ENCODE measurements around the gene ZNF620. TPM values are rescaled to one million over a fixed set of nuclear protein-coding genes. Genes with fewer than 3 reads are reported as not detected.
"Not testable (repeated sequence)": the region's sequence is repeated elsewhere in the genome, so short reads cannot be mapped to it uniquely, and the experiment has no call there.

ZNF620 gene
- total RNA-seq, 1 donor from 2014 or later = 1.6 TPM

- DNase-seq = no peak
These were observed 1.0 kb upstream of the ZNF620 start for GRCh38 chr3:40504636-40505430.

DNA sequence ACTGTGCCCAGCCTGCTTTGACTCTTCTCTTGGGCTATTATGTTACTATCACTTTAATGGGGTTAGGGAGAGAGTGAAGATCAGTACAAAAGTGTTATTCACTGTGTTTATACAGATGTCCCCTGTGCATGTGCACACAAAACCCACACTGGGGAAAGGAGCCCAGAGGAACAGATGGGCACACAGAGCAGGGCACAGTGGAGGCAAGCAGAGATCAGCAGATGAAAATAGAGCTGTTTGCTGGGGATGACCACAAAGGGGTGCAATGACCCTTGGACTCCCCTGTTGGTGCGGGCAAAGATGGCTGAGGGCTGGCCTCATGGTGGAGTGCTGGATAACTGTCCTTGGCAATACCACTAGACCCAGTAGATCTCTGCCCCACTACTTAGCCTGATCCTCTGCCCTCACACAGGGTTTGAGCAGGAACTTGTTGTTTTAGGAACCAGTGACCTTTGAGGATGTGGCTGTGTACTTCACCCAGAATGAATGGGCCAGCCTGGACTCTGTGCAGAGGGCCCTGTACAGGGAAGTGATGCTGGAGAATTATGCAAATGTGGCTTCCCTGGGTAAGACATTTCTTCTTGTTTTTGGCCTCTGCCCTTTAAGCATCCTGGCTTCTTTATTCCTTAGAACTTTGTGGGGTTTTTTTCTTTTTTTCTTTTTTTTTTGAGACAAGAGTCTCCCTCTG lies 5.3 kb downstream of the ZNF620 start:
- no peak for DNase-seq

DNA sequence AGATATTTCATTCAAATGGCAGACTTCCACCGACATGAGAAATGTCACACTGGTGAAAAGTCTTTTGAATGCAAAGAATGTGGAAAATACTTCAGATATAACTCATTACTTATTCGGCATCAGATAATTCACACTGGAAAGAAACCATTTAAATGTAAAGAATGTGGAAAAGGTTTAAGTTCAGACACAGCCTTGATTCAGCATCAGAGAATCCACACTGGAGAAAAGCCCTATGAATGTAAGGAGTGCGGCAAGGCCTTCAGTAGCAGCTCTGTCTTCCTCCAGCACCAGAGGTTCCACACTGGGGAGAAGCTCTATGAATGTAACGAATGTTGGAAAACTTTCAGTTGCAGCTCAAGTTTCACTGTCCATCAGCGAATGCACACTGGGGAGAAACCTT lies 10.4 kb downstream of the ZNF620 start:
- no peak for DNase-seq

GRCh38 chr3:40518067-40518466 lies 12.2 kb downstream of the ZNF620 start:
- DNase-seq = no peak

DNA sequence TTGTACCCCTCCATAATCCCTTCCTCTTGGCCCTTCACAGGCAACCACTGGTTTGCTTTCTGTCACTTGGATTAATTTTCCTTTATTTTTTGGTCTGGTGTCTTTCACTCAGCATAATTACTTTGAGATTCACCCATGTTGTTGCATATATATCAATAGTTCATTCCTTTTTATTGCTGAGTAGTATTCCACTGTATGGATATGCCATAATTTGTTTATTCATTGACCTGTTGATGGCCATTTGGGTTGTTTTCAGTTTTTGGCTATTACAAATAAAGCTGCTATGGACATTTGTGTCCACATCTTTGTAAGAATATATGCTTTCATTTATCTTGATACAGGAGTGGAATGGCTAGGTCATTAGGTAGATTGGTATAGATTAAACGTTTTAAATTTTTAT lies 13.0 kb downstream of the ZNF620 start:
- no peak for DNase-seq

GRCh38 chr3:40521254-40521653 lies 15.4 kb downstream of the ZNF620 start:
- DNase-seq = no peak

DNA sequence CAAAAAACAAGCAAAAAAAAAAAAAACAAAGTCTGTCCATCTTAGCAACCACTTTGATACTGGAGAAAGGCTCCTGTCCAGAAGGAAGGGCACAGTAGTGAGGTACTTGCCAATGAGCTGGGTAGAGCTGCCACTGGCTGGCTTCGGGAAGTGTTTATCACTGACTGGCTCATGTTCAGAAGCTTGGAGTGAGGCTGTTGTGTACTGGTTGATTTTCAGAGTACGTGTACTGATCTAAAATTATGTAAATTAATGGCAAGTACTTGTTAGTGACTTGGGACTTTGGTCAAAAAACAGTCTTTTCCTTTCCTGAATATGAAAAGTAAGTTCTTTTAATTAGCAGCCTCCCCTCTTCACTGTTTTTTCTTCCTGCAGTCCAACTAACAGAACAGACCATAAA lies 17.9 kb downstream of the ZNF620 start:
- DNase-seq = no peak

GRCh38 chr3:40524222-40524567 lies 18.4 kb downstream of the ZNF620 start:
- no peak for DNase-seq

GRCh38 chr3:40524568-40525285 lies 18.9 kb downstream of the ZNF620 start, which contains the start of gene ZNF621:
Gene ZNF621, plus strand, starts transcription at chr3:40524960. Its CDS starts 881 bp downstream, at chr3:40525841.
- peak; percentile 19 for DNase-seq

DNA sequence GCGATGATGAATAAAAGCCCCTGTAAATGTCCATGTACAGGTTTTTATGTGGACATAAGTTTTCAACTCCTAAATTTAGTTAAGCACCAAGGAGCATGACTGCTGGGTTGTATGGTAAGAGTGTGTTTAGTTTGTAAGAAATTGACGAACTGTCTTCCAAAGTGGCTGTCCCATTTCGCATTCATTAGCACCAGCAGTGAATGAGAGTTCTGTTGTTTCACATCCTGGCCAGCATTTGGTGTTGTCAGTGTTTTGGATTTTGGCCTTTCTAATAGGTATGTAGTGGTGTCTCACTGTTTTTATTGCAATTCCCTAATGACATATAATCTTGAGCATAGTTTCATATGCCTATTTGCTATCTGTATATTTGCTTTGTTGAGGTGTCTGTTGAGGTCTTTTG lies 22.6 kb downstream of the ZNF620 start:
- DNase-seq = no peak

- no peak for DNase-seq
These were observed 26.4 kb downstream of the ZNF620 start for GRCh38 chr3:40532252-40532651.

DNA sequence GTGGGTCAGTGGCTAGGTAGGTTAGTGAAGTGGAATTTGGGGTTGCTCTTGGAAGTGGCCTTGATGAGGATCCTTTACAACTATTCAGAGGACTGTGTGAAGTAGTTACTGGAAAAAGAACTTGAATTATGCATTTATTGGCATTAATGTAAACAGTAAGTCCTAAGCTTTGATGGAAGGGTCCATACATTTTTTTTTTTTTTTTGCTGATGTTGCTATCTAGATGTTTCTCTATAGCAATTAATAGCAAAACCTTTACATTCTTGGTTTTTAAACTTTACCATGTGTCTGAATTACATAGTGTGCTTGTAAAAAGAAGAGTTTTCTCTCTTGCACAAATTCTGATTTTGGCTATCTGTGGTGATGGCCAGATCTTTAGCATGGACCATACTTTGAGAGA lies 28.4 kb downstream of the ZNF620 start:
- DNase-seq = no peak

- DNase-seq = no peak
These were observed 41.0 kb downstream of the ZNF620 start for GRCh38 chr3:40546816-40547215.

DNA sequence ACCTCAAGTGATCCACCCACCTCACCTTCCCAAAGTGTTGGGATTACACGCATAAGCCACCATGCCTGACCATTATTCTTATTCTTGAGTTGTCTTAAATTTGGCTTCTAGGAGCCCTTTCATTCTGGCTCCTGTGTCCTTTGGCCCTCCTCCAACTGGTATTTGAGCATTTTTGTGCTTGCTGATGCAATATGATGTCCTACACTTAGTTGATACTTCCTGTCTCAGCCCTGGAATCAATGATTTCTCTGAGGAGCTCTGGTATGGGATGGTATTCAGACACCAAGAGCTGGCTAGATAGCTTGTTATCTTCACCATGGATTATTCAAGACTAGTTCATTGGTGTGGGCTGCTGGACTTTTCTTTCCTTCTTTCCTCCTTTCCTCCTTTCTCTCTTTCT lies 44.3 kb downstream of the ZNF620 start:
- no peak for DNase-seq

DNA sequence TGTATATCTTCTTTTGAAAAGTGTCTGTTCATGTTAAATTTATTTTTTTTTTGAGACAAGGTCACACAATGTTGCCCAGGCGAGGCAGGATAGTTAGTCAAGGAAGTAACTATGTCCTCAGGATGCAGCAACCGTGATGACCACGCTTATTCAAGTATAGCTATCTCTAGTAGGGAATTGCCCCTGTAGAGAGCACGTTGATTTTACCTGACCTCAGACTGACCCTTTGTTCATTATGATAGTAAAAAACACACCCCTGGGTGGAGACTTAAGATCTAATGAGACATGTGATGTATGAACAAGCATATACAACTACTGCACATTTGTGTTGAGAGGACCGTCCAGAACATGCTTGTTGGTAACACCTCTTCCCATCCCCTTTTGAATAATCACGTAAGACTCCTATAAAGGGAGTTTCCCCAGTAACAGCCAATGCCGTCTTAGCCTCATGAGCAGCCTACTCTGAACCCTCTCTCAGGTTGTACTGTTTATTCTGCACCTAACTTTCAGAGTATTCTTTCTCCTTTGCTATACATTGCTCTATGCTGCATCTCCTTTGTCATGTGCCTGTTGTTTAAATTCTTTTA lies 51.8 kb downstream of the ZNF620 start:
- DNase-seq = no peak

DNA sequence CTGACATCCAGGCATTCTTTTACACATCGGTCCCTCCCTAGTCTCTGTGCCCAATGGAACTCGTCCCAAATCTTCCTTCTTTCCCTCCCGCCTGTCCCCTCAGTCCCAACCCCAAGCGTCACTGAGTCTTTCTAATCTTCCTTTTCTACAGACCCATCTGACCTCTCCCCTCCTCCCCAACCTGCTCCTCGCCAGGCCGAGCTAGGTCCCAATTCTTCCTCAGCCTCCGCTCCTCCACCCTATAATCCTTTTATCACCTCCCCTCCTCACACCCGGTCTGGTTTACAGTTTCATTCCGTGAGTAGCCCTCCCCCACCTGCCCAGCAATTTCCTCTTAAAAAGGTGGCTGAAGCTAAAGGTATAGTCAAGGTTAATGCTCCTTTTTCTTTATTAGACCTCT lies 56.6 kb downstream of the ZNF620 start:
- not testable (repeated sequence) for DNase-seq

DNA sequence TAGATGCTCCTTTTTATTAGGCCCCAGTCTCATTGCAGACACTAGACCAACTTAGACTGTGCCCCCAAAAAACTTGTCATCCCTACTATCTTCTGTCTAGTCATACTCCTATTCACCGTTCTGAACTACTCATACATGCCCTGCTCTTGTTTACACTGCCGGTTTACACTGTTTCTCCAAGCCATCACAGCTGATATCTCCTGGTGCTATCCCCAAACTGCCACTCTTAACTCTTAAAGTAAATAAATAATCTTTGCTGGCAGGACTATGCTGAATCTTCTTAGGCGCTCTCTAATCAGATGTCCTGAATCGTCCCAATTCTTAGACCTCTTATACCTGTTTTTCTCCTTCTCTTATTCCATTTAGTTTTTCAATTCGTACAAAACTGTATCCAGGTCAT lies 59.8 kb downstream of the ZNF620 start:
- not testable (repeated sequence) for DNase-seq

GRCh38 chr3:40566694-40567093 lies 60.9 kb downstream of the ZNF620 start:
- no peak for DNase-seq

Measured in skin of body (tissue), 2 donors.